Pancreas (tissue), 10 donors: ENCODE results near the gene SLC9C1. TPM values are rescaled to one million over a fixed set of nuclear protein-coding genes. Genes with fewer than 3 reads are reported as not detected.
A peak's percentile ranks its signal among the peaks of the same experiment; 100 is the strongest.
"Not testable (repeated sequence)": the region's sequence is repeated elsewhere in the genome, so short reads cannot be mapped to it uniquely, and the experiment has no call there.

ENCODE experiments used
- ATAC-seq, 4 donors: fragments of 200-7000 bp; cut with Tn5 transposase; one replicate each; pipeline versions ENCODE4 v1.8.0 to v1.9.1; 2020; ENCODE audit warnings: mild to moderate bottlenecking in 4 of 4, moderate library complexity in 4 of 4
- DNase-seq, 6 donors: peaks; one replicate each; pipeline ENCODE4 v3.0.0-alpha.2; 2020
- FAIRE-seq: peaks from 2 replicates; lab custom pipeline; 2012; peaks lifted over from hg19 to GRCh38; lab: Jason Lieb, UNC
- H3K27ac ChIP-seq, 4 donors: fragments of 200-600 bp; sonication (generic); 1 replicate in 3 of 4; 2 replicates in 1 of 4; pipeline versions ENCODE4 v1.5.0 to v1.8.0; 2020
- H3K27me3 ChIP-seq, 4 donors: fragments of 200-600 bp; one replicate each; pipeline ENCODE4 v1.8.0; 2021
- H3K36me3 ChIP-seq, 3 donors: fragments of 200-600 bp; sonication (generic) in 1 of 3; one replicate each; pipeline versions ENCODE4 v1.5.0 to v1.8.0; 2020 to 2021
- H3K4me1 ChIP-seq, 3 donors: fragments of 200-600 bp; one replicate each; pipeline ENCODE4 v1.8.0; 2021
- H3K4me3 ChIP-seq, 4 donors: fragments of 200-600 bp; sonication (generic) in 2 of 4; one replicate each; pipeline versions ENCODE4 v1.5.0 to v1.8.0; 2020 to 2021
- H3K9me3 ChIP-seq, 4 donors: fragments of 200-600 bp; one replicate each; pipeline ENCODE4 v1.8.0; 2021
- WGBS, 2 donors: extraction: QIAGEN DNeasy Blood & Tissue Kit; methylation state at CpG; one replicate each; pipeline ENCODE4 v1.1.7; 2013; 5-methylcytosine and 5-hydroxymethylcytosine counted together
- intact Hi-C, 3 donors: fragments of 100-400 bp; cut with DNase I; formaldehyde crosslinking; loops; one replicate each; pipeline versions ENCODE4 v1.11.1 to v1.14.2; 2022
- polyA plus RNA-seq, 2 donors: library from polyadenylated mRNA; stranded (reverse); fragments of 200-250 nt; gene quantifications; one replicate each; pipeline ENCODE4 v1.2.3, GENCODE V29; 2013
- total RNA-seq, 6 donors: library from RNA; stranded (reverse); fragmentation: NEBNext Ultra II Directional in 4 of 6; extraction: Animal tissue kit (Norgen Biotek cat#: 25700) in 4 of 6; gene quantifications; one replicate each; pipeline versions ENCODE4 v1.2.1 to v1.2.4, GENCODE V29; 2021 to 2023
- TF ChIP-seq, protein P1 (sequence below), 4 donors: fragments of 200-600 bp; sonication (generic) in 3 of 4; IDR thresholded peaks; one replicate each; pipeline versions ENCODE4 v1.5.0 to v1.8.0; 2021; ENCODE audit warnings: antibody characterized with exemption in 4 of 4
- donor health status: healthy with polysubstance abuse.
- donor health status: DM: no; HTN: no; CAD: no; lungs with moderate emphysema.
- donor health status: DM: no; HTN: no; CAD: no.
- donor health status: control.
- donor health status: control.
- donor health status: Bipolar disorder and iron deficiency.
- donor health status: DM: yes; HTN: yes; CAD: no.
- donor health status: DM: no; HTN: no; CAD: no.
- donor health status: DM: no; HTN: no; CAD: no.
- donor health status: DM: yes; HTN: yes; CAD: no.

The SLC9C1 gene
- total and polyA plus RNA-seq, 8 donors, result 0.07 to 0.66 TPM; not detected in 6

- FAIRE-seq, result no peak
- intact Hi-C loops, result no loop called here
- DNase-seq, result no peak
These were observed 106.7 kb downstream of the SLC9C1 start for GRCh38 chr3:112187300-112187699.

DNA sequence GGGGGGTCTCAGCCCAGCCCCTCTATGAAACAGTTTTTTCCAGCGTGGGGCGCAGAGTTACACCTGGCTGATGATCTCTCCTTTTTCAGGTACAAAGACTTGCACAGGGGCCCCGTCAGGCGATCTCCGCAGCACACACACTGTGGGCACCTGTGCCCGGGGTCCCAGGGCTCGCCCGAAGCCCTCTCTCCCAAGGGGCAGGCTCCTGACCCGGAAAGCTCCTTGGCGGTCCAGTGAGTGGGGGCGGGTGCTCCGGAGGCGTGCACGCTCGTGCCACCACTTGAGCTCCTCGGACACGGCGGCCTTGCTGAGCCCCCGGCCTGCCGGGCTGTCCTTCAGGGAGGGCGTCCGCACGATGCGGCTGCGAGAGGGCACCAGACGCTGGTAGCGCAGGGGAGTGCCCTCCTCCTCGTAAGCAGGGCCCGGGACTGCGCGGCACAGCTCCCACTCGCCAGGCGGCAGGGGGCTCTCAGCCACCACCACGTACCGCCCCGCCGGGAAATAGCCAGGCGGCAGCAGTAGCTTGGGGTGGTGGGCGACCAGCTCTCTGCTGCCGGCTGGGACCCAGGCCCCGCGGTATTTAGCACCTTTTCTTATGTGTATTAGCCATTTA, 108.5 kb downstream of the SLC9C1 start:
- peak in 2 of 4 donors; percentile 36 to 43 for ATAC-seq
- FAIRE-seq, H3K27me3 ChIP-seq, H3K36me3 ChIP-seq, H3K4me3 ChIP-seq, H3K9me3 ChIP-seq, H3K4me1 ChIP-seq, intact Hi-C loops, H3K27ac ChIP-seq: not testable (repeated sequence)
- DNase-seq, result peak in 1 of 6 donors; percentile 45
- 59% methylated on average over 12 to 36 of the region's 42 CpGs for WGBS, 2 donors

More at GRCh38 chr3:112187300-112187699, 106.7 kb downstream of the SLC9C1 start:
- TF ChIP-seq, protein P1, sequence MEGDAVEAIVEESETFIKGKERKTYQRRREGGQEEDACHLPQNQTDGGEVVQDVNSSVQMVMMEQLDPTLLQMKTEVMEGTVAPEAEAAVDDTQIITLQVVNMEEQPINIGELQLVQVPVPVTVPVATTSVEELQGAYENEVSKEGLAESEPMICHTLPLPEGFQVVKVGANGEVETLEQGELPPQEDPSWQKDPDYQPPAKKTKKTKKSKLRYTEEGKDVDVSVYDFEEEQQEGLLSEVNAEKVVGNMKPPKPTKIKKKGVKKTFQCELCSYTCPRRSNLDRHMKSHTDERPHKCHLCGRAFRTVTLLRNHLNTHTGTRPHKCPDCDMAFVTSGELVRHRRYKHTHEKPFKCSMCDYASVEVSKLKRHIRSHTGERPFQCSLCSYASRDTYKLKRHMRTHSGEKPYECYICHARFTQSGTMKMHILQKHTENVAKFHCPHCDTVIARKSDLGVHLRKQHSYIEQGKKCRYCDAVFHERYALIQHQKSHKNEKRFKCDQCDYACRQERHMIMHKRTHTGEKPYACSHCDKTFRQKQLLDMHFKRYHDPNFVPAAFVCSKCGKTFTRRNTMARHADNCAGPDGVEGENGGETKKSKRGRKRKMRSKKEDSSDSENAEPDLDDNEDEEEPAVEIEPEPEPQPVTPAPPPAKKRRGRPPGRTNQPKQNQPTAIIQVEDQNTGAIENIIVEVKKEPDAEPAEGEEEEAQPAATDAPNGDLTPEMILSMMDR (IDR thresholded peaks at IDR 0.05), result no peak
- H3K9me3 ChIP-seq, result no peaks in the 10 kb centered on the region
- H3K27me3 ChIP-seq, result no peaks in the 10 kb centered on the region
- ATAC-seq, result no peak
- H3K4me1 ChIP-seq, result no peaks in the 10 kb centered on the region
- 87 to 98% methylated on average over 1 of the region's 1 CpG for WGBS, 2 donors
- no peak overlapping the region for H3K27ac ChIP-seq
- no peaks in the 10 kb centered on the region for H3K36me3 ChIP-seq
- H3K4me3 ChIP-seq, result no peak overlapping the region

DNA sequence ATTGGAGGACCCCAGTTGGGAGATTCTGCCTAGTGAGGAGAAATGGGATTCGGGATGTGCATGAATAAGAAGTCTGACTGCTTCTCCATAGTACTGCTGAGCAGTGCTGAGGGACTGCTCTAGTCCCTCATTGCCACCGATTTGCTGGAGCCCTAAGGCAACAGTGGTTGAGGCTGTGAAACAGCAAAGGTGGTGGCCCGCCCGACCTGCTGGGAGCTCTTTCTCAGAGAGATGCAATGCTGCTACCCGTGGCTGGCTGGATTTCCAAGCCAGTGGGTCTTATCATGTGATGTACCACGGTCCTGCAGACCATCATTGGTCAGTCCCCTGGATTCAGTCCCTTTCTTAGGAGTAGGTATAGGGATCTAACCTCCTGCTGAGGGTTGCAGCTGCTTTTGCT, 118.4 kb downstream of the SLC9C1 start:
- no peak overlapping the region for H3K4me3 ChIP-seq
- DNase-seq (no peak), FAIRE-seq (no peak), ATAC-seq (no peak)
- intact Hi-C loops, result no loop called here
- WGBS, 2 donors, result 86 to 92% methylated on average over 6 of the region's 6 CpGs
- H3K9me3 ChIP-seq, result no peaks in the 10 kb centered on the region
- H3K36me3 ChIP-seq, result no peaks in the 10 kb centered on the region
- TF ChIP-seq, protein P1 (IDR thresholded peaks at IDR 0.05), result no peak
- no peak overlapping the region for H3K27ac ChIP-seq
- no peaks in the 10 kb centered on the region for H3K27me3 ChIP-seq
- no peaks in the 10 kb centered on the region for H3K4me1 ChIP-seq

- no peak for ATAC-seq
- no peak for FAIRE-seq
- intact Hi-C loops, result no loop called here
These were observed 119.0 kb downstream of the SLC9C1 start for GRCh38 chr3:112175037-112175436.

GRCh38 chr3:112171144-112171543, 122.9 kb downstream of the SLC9C1 start:
- ATAC-seq, result no peak
- 90 to 95% methylated on average over 3 of the region's 3 CpGs for WGBS, 2 donors
- TF ChIP-seq, protein P1 (IDR thresholded peaks at IDR 0.05), result no peak
- Histone ChIP-seq H3K27me3 (no peaks in the 10 kb centered on the region), H3K36me3 (no peaks in the 10 kb centered on the region), H3K27ac (no peak overlapping the region), H3K9me3 (no peaks in the 10 kb centered on the region), H3K4me1 (no peaks in the 10 kb centered on the region), H3K4me3 (no peak overlapping the region)
- no peak for DNase-seq
- intact Hi-C loops, result no loop called here
- no peak for FAIRE-seq

More at GRCh38 chr3:112175037-112175436, 119.0 kb downstream of the SLC9C1 start:
- Histone ChIP-seq H3K27ac (no peak overlapping the region), H3K4me1 (no peaks in the 10 kb centered on the region), H3K9me3 (no peaks in the 10 kb centered on the region), H3K27me3 (no peaks in the 10 kb centered on the region), H3K4me3 (no peak overlapping the region), H3K36me3 (no peaks in the 10 kb centered on the region)
- WGBS, 2 donors, result 96% methylated on average over 5 of the region's 5 CpGs
- TF ChIP-seq, protein P1 (IDR thresholded peaks at IDR 0.05), result no peak
- DNase-seq, result no peak
